Stimulated activated CD4-positive, alpha-beta T cell treated with anti-CD3 and anti-CD28 coated beads, Interleukin-12 subunit alpha, Interleukin-12 subunit beta, amount 100 ng/mL, for 24 hours (primary cell): ENCODE results near the gene SYCE3.
"Not testable (repeated sequence)": the region's sequence is repeated elsewhere in the genome, so short reads cannot be mapped to it uniquely, and the experiment has no call there.

Experiments
- DNase-seq, 2 experiments: peaks; one replicate each; pipeline ENCODE4 v3.0.0-alpha.2; 2020; ENCODE audit warnings: low read depth in 2 of 2

The SYCE3 gene

DNA sequence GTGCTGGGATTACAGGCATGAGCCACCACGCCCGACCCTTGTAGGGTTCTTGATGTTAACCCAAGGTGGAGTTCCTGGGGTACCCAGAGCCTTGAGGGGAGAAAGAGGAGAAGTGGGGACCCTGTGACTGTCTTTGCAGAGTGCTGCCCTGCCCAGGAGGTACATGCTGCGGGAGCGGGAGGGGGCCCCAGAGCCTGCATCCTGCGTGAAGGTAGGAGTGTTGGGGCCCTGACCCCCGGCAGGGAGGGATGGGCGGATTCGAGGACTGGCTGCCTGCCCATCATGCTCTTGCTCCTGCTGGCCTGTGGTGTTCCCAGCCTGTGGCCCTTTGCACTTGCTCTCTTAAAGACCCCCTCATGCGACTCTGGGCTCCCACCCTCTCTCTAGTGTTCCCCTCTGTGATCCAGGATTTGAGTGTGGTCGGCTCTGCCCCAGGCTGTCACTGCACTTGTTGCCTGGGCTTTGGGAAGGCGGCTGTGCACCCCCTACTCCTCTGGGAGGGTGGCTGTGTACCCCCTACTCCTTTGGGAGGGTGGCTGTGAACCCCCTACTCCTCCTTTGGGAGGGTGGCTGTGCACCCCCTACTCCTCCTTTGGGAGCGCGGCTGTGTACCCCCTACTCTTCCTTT lies 41.8 kb downstream of the SYCE3 start:
- DNase-seq, result no peak

- not testable (repeated sequence) for DNase-seq
These were observed 42.5 kb downstream of the SYCE3 start for GRCh38 chr22:50520184-50520583.

GRCh38 chr22:50519151-50519550 lies 43.6 kb downstream of the SYCE3 start:
- DNase-seq, result no peak

GRCh38 chr22:50518606-50519005 lies 44.1 kb downstream of the SYCE3 start:
- no peak for DNase-seq

- no peak for DNase-seq
These were observed 45.0 kb downstream of the SYCE3 start for GRCh38 chr22:50517495-50518260.

DNA sequence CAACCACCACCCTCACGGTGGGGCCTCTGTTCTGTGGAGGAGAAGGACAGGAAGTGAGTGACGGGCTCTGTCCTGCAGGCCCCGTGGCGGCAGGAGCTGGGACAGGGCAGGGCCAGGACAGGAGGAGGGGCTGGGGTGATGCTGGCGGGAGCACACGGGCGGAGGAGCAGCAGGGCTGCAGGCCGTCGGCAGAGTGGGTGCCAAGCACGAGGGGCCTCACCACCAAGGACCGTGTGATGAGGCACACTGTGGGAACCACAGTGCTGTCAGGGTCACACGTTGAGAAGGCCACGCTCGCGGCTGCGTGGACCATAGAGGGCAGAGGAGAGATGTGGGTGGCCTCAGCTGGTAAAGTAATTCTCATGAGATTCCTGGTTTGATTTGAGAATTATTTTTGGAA lies 45.8 kb downstream of the SYCE3 start:
- DNase-seq, result no peak

DNA sequence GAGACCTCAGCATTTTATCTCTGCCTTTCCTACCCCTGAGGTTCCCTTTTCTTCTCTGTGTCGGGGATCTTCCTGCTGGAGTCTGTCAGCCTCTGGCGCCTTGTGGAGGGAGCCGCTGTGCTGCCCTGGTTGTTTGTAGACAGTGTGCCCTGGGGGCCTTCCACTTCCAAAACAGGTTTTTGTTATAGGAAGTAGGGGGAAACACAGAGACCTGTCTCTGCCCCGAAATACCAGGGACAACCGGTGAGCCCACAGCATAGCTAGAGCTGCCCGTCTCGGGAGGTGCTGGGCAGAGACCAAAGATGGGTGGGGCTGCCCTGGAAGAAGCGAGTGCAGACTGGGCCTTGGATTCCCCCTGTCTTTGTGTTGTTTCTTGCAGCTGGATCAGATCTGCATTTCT lies 46.7 kb downstream of the SYCE3 start:
- DNase-seq, result no peak

GRCh38 chr22:50513175-50513574 lies 49.5 kb downstream of the SYCE3 start:
- DNase-seq, result no peak

GRCh38 chr22:50508897-50509296 lies 53.8 kb downstream of the SYCE3 start:
- no peak for DNase-seq

GRCh38 chr22:50507991-50508884 lies 54.5 kb downstream of the SYCE3 start, which contains the start of gene NCAPH2:
Gene NCAPH2 (plus strand): TSS chr22:50508224. CDS start chr22:50508338, 114 bp downstream.
- peak; percentile 98 for DNase-seq

GRCh38 chr22:50507421-50507990 lies 55.2 kb downstream of the SYCE3 start, which contains the start of gene LMF2:
Gene LMF2 (minus strand): TSS chr22:50507702. CDS start chr22:50507675, 27 bp downstream.
- peak; percentile 90 to 91 for DNase-seq

DNA sequence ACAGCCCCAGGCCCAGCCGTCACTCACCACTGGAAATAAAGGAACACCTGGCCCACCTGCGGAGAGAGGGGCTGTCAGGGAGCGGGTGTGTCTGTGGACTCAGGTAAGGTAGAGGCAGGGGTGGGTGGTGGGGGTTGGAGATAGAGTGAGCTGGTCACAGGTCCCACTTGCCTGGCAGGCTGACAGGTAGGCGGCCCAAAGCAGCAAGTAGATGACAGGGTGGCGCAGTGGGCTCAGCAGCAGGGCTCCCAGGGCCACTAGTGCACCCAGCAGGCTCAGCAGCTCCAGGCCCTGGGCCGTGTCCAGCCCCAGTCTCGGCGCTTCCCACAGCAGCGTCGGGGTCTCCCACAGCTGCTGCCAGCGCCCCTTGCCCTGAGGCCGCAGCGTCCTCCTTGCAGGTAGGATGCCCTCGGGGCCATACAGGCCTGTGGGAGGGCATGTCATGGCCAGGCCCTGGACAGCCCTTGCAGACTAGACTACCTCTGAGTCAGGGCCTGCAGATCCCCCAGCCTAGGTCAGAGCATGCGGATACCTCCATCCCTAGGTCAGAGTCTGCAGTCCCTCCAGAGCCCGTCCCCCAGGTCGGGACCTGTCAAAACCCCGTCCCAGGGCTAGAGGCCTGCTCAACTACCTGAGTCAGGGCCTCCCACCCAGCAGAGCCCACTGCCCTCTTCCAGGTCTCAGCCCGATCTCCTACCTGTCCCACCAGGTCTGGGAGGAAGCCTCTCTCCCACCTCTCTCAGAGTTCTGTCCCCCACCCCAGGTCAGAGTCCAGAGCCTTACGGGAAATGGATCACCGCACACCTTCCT lies 55.9 kb downstream of the SYCE3 start:
- DNase-seq, result no peak

DNA sequence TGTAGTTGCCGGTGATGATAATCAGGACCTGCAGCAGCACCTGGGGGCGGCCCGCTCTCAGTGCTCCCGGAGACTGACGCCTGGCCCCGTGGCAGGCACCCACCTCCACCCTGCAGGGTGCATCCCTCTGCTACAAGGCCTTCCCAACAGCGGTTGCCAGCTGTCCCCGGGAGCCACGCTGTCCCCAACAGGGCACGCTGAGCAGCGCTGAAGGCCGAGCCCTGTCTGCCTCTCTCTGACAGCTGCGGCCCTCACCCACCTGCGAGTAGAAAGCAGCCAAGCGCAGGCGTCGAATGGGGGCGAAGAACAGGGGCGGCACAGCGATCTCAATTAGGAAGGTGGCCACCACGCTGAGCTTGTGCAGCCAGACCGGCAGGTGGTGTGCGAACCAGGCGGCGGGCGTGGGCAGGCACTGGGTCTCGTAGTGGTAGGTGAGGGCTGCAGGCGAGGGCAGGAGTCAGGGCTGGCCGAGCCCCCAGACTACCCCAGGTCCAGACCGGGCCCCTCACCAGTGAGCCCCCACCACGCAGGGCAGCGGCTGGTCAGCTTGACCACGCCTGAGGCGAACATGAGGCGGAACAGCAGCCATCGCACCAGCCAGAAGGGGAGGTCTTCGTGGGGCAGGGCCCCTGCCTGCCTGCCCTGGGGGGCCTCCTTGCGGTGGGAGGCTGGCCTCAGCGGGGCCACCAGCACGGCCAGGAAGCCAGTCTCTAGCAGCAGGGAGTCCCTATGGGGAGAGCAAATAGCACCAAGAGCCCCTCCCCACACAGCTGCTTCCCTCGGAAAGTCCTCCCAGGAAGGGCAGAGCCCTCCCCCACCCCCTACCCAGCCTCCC lies 56.7 kb downstream of the SYCE3 start:
- DNase-seq, result no peak

GRCh38 chr22:50505276-50505775 lies 57.4 kb downstream of the SYCE3 start:
- DNase-seq, result no peak

GRCh38 chr22:50504369-50505211 lies 58.1 kb downstream of the SYCE3 start:
- no peak for DNase-seq

DNA sequence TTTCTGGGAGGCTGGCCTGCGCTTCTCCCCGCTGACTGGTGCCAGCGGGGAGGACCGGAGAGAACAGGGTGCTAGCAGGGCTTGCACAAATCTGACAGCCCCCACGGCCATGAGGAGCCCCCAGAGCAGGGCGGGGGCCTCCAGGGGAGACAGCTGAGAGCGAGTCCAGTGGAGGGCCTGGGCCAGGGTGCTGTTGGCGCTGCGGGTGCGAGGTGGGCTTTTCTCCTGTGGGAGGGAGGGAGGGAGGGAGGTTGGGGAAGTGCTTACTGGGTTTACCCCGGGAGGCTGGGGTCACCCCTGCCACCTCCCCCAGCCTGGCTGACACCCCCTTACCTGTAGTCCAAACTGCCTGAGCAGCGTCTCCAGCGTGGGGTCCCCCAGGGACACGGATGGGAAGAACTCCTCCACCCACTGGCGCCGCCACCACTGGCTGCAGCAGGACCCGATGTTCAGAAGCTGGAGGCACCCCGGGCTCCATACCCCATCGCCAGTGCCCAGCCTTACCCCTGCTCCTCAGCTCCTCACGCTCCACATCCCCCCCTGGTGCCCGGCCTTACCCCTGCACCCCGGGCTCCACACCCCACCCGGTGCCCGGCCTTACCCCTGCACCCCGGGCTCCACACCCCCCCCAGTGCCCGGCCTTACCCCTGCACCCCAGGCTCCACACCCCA lies 59.1 kb downstream of the SYCE3 start:
- no peak for DNase-seq

DNA sequence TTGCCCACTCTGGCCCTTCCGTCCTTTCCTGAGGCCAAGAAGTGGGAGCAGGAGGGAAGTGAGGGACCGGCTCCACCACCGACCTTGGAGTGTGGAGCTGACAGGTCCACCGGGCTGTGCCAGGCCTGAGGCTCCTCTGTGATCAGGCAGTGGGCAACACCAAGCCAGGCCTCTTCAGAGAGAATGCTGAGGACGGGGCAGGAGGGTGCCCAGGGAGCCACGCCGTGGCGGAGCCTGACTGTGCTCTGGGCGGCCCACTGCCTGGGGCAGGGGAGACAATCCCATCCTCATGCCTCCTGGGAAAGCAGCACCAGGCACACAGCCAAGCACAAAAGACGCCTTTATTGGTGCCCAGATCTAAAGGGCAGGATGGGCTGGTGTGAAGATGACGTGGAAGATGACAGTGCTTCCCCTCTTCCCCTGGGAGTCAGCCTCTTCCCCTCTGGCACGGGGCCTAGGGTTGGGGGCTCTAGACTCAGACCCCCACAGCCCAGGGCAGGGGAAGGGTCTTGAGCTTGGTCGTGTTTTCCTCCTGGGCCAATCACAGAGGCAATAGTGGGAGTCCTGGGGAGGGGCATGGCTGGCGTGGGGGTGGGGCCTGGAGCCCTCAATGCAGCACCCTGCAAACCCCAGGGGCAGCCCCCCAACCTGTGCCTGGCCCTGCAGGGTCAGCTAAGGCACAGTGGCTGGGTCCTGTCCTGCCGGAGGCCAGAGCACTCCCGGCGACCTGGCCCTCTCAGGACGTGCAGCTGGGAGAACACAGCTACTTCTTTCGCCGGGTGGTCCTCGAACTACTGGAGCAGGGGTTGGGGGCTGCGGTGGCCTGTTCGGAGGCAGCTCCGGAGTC lies 59.9 kb downstream of the SYCE3 start:
- DNase-seq, result no peak
